ENCODE measurements around the gene IL1R2. TPM values are rescaled to one million over a fixed set of nuclear protein-coding genes. Genes with fewer than 3 reads are reported as not detected.

The IL1R2 gene
- total and polyA plus RNA-seq, 2 of the 13 experiments (the other 11 are each of a cell fraction or from before 2014, with no cell fraction given) = 3.6 to 7.3 TPM

DNA sequence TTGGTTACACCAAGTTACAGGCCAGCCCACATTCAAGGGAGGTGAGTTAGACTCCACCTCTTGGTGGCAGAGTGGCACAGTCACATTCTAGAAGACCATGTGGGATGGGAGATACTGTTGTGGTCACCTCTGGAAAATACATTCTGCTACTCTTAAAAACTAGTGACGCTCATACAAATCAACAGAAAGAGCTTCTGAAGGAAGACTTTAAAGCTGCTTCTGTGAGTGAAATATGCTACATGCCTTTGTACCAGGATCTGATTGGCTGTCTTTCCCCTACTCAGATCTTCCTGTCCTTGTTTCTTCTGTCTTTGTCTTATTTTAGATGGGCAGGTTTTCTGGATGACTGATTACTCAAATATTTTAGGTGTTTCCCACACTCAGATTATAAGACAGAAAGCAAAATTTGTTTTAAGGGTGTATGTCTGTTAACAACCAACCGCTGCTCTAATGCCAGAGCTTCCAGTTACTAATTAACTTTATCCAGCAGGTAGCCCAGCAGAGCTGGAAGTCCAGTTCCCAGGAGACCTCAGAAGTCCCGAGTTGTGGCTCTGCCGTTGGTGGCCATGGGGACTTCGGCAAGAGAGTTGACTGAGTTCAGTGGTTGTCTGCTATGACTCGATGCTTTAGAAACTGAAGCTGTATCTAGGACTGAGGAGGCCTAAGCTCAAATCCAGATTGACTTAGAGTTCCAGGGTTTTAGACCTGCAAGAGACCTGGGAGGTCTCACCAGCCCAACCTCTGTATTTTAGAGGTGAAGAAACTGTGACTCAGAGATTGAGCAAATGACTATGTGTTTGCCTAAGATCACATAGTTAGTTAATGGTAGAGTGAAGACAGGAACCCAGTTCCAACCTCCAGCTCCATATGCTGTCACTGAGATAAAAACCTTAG, 7.4 kb downstream of the IL1R2 start (continued):
- TF ChIP-seq, protein P1, sequence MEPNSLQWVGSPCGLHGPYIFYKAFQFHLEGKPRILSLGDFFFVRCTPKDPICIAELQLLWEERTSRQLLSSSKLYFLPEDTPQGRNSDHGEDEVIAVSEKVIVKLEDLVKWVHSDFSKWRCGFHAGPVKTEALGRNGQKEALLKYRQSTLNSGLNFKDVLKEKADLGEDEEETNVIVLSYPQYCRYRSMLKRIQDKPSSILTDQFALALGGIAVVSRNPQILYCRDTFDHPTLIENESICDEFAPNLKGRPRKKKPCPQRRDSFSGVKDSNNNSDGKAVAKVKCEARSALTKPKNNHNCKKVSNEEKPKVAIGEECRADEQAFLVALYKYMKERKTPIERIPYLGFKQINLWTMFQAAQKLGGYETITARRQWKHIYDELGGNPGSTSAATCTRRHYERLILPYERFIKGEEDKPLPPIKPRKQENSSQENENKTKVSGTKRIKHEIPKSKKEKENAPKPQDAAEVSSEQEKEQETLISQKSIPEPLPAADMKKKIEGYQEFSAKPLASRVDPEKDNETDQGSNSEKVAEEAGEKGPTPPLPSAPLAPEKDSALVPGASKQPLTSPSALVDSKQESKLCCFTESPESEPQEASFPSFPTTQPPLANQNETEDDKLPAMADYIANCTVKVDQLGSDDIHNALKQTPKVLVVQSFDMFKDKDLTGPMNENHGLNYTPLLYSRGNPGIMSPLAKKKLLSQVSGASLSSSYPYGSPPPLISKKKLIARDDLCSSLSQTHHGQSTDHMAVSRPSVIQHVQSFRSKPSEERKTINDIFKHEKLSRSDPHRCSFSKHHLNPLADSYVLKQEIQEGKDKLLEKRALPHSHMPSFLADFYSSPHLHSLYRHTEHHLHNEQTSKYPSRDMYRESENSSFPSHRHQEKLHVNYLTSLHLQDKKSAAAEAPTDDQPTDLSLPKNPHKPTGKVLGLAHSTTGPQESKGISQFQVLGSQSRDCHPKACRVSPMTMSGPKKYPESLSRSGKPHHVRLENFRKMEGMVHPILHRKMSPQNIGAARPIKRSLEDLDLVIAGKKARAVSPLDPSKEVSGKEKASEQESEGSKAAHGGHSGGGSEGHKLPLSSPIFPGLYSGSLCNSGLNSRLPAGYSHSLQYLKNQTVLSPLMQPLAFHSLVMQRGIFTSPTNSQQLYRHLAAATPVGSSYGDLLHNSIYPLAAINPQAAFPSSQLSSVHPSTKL (CRISPR knock-in tag; IDR thresholded peaks at IDR 0.05) = peak; percentile 60; the same call in 1 of the 2 replicates
- no peak for TF ChIP-seq ZNF574 (CRISPR knock-in tag; IDR thresholded peaks at IDR 0.05)
- TF ChIP-seq KAT2B (IDR thresholded peaks at IDR 0.05; ENCODE audit: borderline replicate concordance, low read depth, low read length) = no peak
- no peak for TF ChIP-seq ZNF446 (CRISPR knock-in tag; IDR thresholded peaks at IDR 0.05)
- no peak for TF ChIP-seq ZNF547 (CRISPR knock-in tag; IDR thresholded peaks at IDR 0.05)
- no peak for TF ChIP-seq ZNF883 (CRISPR knock-in tag; IDR thresholded peaks at IDR 0.05; ENCODE audit: not compliant biosample characterization)
- TF ChIP-seq RBM22 (optimal IDR thresholded peaks at IDR 0.05; ENCODE audit: low read length) = no peak
- 0 out of 2 replicates have a peak, but pooled peaks have one; percentile 28 for TF ChIP-seq GATA4 (IDR thresholded peaks at IDR 0.05; ENCODE audit: borderline replicate concordance, low read depth)
- no peak for TF ChIP-seq ZNF207 (IDR thresholded peaks at IDR 0.05; ENCODE audit: borderline replicate concordance)
- no peak for TF ChIP-seq ZFP1 (CRISPR knock-in tag; IDR thresholded peaks at IDR 0.05)
- TF ChIP-seq EEA1 (CRISPR knock-in tag; IDR thresholded peaks at IDR 0.05; ENCODE audit: borderline replicate concordance) = no peak
- TF ChIP-seq, protein P2, sequence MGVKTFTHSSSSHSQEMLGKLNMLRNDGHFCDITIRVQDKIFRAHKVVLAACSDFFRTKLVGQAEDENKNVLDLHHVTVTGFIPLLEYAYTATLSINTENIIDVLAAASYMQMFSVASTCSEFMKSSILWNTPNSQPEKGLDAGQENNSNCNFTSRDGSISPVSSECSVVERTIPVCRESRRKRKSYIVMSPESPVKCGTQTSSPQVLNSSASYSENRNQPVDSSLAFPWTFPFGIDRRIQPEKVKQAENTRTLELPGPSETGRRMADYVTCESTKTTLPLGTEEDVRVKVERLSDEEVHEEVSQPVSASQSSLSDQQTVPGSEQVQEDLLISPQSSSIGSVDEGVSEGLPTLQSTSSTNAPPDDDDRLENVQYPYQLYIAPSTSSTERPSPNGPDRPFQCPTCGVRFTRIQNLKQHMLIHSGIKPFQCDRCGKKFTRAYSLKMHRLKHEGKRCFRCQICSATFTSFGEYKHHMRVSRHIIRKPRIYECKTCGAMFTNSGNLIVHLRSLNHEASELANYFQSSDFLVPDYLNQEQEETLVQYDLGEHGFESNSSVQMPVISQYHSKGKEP (CRISPR knock-in tag; IDR thresholded peaks at IDR 0.05) = no peak
- no peak for TF ChIP-seq ZNF263 (CRISPR knock-in tag; IDR thresholded peaks at IDR 0.05)
- TF ChIP-seq, protein P3, sequence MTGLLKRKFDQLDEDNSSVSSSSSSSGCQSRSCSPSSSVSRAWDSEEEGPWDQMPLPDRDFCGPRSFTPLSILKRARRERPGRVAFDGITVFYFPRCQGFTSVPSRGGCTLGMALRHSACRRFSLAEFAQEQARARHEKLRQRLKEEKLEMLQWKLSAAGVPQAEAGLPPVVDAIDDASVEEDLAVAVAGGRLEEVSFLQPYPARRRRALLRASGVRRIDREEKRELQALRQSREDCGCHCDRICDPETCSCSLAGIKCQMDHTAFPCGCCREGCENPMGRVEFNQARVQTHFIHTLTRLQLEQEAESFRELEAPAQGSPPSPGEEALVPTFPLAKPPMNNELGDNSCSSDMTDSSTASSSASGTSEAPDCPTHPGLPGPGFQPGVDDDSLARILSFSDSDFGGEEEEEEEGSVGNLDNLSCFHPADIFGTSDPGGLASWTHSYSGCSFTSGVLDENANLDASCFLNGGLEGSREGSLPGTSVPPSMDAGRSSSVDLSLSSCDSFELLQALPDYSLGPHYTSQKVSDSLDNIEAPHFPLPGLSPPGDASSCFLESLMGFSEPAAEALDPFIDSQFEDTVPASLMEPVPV (CRISPR knock-in tag; IDR thresholded peaks at IDR 0.05) = no peak
- no peak; the same call in 1 of the 2 replicates for TF ChIP-seq THRA (CRISPR knock-in tag; IDR thresholded peaks at IDR 0.05; ENCODE audit: borderline replicate concordance)
